HTERT RPE-1 (cell line): ENCODE measurements around the gene LIPC.

Experiments used
- in situ Hi-C: fragments of 300-500 bp; cut with MboI; formaldehyde crosslinking; loops from 4 replicates; pipeline ENCODE4 v1.14.3; 2020; ENCODE audit warnings: low sequenced_read_pairs

LIPC gene

GRCh38 chr15:58453931-58454793 lies 22.4 kb downstream of the LIPC start:
- in situ Hi-C loops: no loop called here

GRCh38 chr15:58454950-58455401 lies 23.2 kb downstream of the LIPC start:
- in situ Hi-C loops: no loop called here

- in situ Hi-C loops: no loop called here
Observed at GRCh38 chr15:58457466-58457965, 25.7 kb downstream of the LIPC start.

GRCh38 chr15:58458076-58458475 lies 26.3 kb downstream of the LIPC start:
- in situ Hi-C loops: no loop called here

- in situ Hi-C loops: no loop called here
Observed at GRCh38 chr15:58459045-58459444, 27.3 kb downstream of the LIPC start.

GRCh38 chr15:58459560-58459959 lies 27.8 kb downstream of the LIPC start:
- in situ Hi-C loops: no loop called here

- in situ Hi-C loops: no loop called here
Observed at GRCh38 chr15:58460116-58460790, 28.5 kb downstream of the LIPC start.

GRCh38 chr15:58460872-58461271 lies 29.1 kb downstream of the LIPC start:
- in situ Hi-C loops: no loop called here

GRCh38 chr15:58462547-58462946 lies 30.8 kb downstream of the LIPC start:
- in situ Hi-C loops: no loop called here

GRCh38 chr15:58462973-58463663 lies 31.3 kb downstream of the LIPC start:
- in situ Hi-C loops: no loop called here

GRCh38 chr15:58463815-58464650 lies 32.2 kb downstream of the LIPC start:
- in situ Hi-C loops: no loop called here

GRCh38 chr15:58465070-58465469 lies 33.3 kb downstream of the LIPC start:
- in situ Hi-C loops: no loop called here

GRCh38 chr15:58465866-58466517 lies 34.2 kb downstream of the LIPC start:
- in situ Hi-C loops: no loop called here

- in situ Hi-C loops: no loop called here
Observed at GRCh38 chr15:58466566-58466965, 34.8 kb downstream of the LIPC start.

GRCh38 chr15:58467121-58467721 lies 35.4 kb downstream of the LIPC start:
- in situ Hi-C loops: no loop called here

GRCh38 chr15:58467722-58468423 lies 36.1 kb downstream of the LIPC start:
- in situ Hi-C loops: no loop called here

- in situ Hi-C loops: no loop called here
Observed at GRCh38 chr15:58469432-58470353, 37.9 kb downstream of the LIPC start.

GRCh38 chr15:58471348-58471747 lies 39.6 kb downstream of the LIPC start:
- in situ Hi-C loops: no loop called here
